NCI-H748 (cell line): ENCODE data around the gene ZNF407.

Experiments
- DNase-seq: peaks from one replicate; lab custom pipeline; 2025; ENCODE audit not compliant: unreplicated experiment; lab: John Stamatoyannopoulos, UW

ZNF407 gene

DNA sequence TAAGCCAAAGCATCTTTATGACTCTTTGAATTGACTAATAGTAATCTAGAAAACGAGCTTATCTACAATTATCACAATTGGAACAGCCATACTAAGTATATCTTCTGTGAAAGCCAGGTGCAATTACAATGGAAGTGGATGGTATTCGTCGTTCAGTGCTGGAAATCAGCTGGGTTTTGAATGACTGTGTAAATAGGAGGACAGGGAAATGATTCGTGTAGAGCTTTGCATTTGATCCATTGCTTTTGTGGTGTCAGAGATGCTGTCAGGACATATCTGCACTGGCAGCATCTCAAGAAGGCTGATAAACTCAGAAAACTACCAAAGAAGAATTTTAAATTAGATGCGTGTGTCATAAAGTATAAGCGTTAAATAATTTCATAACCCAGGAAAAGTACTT is 187.1 kb downstream of the ZNF407 start:
- DNase-seq, result peak; percentile 90

DNA sequence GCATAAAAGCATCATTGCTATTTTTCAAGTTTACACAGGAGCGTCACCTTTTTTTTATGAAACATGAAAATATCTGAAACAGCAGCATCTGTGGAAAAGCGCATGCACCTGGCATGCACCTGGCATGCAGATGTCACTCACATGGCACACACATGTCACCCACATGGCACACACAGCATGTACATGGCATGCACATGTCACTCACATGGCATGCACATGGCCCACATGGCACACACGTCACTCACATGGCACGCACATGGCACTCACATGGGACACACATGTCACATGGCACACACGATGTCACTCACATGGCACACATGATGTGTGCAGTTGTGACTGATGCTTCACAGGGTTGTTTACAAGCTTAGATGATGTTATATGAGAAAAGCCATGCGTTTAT is 188.0 kb downstream of the ZNF407 start:
- no peak for DNase-seq

DNA sequence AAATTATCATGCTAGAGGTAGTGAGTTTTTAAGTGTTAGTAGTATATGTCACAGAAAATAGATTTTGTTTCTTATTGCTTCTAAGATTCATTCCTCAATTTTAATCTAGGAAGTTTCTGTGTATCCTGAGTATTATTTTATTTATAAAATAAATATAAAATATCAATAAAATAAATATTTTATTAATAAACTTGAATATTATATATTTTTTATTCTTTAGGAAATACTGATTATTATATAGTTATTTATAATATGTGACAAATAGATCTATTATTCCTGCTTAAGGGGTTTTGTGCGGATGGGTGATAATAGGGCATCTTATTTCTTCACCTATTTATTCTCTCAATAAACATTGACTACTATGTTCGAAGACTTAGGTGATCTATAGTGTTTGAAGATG is 191.0 kb downstream of the ZNF407 start:
- no peak for DNase-seq

DNA sequence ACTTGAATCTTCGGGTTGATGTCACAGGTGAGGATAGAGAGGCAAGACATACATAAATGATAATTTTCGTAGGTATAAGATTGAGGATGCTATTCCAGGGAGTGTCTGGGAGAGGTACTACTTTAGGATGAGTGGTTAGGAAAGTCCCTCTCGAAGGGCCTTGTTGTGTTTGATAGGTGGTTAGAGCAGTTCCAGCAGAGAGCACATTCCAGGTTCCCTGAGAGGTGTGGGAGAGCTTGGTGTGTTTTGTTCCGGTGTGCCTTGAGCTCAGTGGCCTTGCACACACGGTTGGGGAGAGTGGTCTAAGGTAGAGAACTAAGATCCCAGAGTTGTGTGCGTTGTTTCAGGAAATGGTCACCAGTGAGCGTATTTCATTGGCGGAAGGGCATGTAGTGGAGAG is 191.4 kb downstream of the ZNF407 start:
- no peak for DNase-seq

DNA sequence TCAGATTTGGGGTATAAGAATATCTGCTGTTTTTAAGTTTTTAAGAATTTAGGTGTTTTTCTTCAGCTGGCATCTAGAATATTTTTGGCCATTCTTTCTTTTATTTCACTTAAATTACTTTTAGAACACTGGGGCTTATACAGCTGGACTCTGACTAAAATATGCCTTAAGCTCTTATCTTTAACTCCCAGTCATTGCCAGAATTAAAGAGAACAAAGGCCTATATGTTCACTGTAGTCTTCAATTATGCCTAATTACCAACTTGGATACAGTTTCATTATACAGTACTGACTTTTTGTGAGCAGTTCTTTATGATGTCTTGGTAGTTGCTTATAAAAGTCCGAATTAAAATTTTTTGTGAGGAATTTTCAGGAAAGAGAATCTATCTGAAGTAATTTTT is 192.8 kb downstream of the ZNF407 start:
- DNase-seq, result no peak

DNA sequence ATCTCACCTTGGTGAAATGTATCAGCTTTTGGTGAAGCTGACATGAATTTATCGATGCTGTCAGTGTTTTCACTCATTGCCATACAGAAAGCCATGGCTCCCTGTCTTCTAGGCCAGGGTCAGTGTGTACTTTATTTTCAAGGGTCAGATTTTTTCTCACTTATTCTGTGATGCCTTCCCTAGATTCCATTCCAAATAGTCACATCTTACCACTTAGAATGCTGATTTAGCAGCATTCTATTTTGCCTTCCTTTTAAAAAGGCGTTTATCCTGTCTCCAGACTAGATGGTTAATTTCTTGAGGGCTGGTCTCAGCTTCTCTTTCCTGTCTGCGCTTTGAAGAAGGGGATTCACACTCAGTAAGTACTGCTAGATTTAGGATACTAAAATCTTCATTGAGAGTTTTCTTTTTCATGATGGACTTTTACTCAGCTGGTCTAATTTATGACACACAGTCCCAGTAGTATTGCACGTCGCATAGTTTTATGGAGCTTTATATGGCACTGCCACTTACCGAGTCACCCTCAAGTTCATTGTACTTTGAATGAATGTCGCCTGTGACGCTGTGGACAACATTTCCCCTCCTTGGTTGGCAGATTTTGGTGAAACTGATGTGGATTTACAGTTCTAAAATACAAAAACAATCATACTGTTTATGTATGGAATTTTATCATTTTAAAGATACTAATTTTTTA is 194.0 kb downstream of the ZNF407 start:
- no peak for DNase-seq

DNA sequence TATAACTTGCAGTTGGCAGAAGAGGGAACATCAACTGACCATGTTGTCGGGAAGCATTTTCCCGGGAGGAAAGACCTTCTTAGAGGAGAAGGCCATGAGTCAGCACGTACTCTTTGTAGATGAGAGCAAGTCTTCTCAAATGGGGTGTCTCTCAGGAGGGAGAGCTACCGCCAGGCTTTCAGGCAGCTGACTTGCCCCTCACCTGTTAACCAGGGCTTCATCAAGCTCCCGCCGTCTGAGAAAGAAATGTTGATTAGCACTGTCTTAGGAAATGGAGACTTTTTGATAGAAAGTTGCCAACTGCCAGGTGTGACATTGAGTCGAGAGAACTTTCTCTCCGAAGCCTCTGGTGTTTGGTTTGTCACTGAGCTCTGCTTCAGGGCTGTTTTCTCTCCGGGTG is 196.1 kb downstream of the ZNF407 start:
- no peak for DNase-seq

DNA sequence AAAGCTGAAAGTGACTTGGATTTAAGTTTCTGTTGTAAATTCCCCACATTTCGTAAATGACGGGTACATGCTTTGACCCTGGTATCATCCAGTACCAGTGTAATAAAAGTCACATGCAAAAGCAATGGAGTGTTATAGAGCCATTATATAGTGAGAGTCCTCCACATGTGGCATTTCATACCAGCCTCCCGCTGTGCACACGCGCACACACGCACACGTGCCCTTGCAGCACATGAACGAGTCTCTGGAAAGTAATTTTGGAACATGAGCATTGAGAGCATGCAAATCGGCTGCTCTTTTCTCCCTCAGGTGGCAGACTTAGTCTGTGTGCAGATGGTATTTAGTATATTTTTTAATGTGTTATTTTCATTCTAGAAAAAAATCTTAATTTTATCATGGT is 198.1 kb downstream of the ZNF407 start:
- no peak for DNase-seq

DNA sequence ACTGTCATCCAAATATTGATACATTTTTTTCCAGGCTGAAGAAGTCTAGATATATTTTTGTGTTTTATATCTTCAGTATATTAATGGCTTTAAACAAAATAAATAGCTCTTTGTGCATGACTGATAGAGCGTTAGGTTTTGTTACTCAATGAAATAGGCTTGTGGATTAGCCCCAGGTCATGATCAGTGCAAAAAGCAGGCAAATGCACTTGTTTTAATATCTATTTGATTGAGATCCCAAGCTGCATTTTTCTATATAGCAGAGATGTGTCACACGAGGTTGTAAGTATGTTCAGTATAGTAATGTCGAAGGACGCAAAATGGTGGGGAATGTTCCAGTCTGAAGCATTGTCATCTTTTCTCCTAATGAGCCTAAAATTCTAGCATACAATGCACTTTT is 198.5 kb downstream of the ZNF407 start:
- DNase-seq, result no peak

DNA sequence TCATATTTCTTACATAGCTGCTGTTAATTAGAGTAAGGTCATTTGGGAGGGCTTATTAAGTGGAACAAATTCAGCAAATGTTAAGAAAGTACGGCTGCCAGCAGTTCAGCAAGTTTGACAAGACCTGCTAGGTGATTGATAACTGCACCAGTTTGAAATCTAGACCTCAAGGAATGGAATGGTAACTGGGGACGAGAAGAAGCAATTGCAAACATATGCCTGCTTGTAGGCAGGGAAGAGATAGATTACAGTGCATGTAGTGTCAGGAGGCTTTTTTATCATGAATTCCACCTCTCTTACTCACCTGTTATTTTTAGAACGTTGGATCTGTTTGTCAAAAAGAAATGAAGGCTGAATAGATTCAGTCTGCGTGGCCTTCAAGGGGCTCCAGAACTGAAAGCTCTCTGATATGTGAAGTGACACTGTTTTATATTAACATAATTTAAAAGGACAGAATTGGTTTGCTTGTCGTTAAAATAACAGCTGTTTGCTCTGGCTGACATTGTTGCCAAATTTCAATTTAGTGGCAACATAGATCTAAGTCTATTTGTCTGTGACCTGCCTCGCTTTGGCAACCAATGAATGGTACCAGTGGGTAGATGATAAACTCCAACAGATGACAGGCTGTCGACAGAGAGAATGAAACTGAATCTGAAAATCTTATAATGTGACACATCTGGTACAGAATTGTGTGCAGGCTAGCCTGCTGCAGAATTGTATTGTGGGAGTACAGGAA is 199.3 kb downstream of the ZNF407 start:
- DNase-seq, result no peak

DNA sequence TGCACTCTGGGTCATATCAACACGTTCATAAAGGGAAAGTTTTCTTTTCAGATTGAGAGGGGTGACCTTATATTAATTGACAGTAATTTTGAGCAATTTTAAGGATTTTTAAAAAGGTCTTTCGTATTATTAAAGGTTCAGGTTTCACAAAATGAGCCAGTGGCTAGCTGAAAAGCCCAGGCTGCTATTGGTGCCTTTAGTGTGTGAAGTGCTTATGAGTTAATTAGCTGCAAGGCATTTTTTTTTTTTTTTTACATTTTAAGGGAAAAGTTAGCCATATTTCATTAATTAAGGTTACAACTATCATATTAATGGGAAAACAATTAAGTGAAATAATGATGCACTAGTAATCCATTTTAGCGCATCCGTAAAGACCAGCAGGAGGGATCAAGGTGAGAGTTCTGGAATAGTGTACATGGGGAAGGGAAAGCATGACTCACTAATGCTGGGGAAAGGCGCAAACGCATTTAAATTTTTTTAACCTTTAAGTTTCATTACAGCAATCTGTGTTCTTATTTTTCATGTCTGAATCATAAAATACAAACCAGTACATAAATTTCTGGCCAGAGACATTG is 200.0 kb downstream of the ZNF407 start:
- DNase-seq, result no peak

DNA sequence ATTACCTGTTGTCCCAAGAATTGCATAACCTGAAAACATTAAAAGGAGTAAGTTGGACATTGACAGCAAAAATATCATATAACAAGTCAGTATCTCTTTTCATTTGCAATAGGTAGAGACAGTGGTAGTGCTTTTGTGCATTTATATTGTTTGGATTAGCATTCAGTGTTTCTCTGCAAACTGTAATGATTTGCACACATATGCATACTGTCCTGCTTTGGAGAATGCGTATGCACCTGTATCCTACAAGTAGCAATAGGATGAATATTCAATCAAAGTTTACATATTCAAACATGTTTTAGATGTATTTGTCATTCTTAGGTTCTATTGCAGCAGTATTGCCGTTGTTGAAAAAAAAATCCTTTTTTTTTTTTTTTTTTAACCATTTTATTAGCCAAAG is 201.9 kb downstream of the ZNF407 start:
- no peak for DNase-seq

DNA sequence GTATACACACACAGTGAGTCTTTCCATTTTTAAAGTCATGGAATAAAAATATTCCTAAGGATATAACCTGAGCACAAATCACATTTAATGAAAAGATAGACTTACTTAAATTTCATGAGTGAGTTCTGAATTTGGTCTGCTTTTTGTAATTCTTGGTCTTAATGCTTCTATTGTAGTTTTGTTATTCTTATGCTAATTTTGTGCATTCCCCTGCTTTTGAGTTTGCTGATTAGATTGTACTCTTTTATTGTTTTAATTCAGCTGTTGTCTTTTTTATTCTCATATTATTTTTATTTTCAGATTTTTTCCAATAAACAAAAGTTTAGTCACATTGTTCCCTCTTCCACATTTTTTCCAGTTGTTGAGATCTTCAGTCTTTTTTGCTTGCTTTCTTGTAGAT is 202.4 kb downstream of the ZNF407 start:
- no peak for DNase-seq

DNA sequence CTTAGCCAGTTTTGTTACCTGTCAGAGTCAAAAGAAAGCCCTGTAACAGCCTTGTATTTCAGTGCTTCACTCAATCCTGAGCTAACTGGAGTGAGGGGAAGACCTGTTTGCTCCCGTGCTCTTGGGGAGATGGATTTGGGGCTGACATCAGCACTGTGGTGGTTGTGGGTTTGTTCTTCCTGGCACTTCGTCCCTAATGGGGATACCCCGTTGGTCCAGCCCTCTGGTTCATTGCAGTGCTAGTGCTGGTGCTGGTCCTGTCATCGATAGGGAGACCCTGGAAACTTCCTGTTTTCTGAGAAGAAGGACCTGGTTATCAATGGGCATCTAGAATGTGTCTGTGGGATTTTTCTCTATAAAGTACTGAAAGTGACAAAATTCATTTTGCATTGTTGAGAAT is 205.4 kb downstream of the ZNF407 start:
- DNase-seq, result no peak

DNA sequence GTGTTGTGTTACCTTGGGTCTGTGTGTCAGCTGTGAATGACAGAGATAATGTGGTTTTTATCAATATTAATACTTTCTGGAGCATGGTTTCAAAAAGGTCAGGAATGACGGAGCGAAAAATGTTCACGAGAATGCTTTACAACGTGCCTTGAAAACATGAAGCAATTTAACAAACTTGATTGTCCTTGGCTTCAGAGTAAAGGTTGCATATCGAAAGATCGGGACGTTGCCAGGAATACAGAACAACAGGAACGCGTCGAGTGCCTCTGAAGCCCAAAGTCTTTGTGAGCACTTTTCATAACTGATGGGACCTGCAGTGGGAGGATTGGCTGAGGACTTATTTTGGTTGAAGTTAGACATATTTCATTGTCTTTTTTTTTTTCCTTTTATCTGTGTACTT is 206.1 kb downstream of the ZNF407 start:
- no peak for DNase-seq

DNA sequence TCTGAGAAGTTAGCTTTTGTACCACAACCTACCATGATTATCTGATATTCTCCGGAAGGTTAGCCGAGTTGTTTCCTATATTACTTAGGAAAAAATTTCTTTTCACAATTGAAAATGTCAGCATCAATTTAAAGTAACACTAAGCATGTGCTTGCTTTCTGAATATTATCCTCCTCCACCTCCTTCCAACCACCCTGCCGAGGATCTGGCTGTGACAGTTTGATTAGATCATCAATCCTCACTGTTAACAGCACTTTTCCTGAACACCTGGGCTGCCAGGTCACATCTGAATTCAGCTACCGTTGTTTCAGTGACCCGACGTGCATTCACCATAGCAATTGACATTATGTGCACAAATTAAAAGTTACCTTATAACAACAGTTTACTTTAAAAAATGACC is 207.0 kb downstream of the ZNF407 start:
- peak; percentile 86 for DNase-seq

DNA sequence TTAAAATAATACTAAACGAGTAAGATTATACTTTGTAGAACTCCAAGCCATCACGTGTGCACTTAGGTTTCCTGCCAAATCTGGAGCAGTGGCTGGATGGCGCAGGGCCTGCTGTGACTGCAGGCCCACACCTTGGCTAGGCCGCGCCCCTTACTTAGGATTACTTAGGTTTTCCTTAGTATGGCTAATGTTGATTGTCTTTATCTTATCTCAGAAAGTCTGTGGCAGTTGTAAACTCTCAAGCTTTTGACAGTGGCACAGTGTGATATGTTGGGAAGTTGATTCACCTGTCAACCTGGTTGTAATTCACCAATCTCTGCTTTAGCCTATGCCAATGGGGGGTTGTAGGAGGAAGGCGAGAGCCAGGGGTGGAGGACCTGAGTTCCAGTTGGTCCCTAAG is 208.4 kb downstream of the ZNF407 start:
- DNase-seq, result no peak

DNA sequence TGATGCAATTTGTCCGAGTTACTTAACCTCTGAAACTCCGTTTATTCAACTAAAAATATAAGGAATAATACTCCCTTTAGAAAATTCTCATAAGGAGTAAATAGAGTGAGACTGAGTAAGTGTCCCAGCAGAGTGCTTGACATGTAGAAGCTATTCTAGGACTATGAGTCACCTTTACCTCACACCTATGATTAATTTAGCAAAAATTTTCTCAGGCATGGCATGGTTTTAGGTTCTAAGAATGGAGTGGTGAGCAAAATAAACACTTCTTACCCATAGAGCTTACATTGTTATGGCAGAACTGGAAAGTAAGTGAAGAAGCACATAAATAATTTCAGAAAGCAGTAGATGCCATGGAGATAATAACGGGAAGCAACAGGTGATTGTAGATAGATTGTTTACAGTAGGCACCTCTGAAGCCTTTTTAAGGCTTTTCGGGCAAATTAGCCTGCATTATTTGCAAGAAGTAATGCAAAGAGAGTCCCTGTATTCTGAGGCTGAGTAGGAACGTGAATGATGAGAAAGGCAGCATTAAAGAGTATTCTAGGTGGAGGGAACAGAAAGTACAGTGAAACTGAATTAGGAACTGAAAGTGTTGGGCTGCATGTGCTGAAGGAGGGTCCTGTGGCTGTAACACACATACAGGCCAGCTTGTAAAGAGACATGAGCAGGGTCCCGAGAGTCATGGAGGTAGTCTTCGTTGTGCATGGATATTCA is 209.2 kb downstream of the ZNF407 start:
- peak; percentile 27 for DNase-seq

DNA sequence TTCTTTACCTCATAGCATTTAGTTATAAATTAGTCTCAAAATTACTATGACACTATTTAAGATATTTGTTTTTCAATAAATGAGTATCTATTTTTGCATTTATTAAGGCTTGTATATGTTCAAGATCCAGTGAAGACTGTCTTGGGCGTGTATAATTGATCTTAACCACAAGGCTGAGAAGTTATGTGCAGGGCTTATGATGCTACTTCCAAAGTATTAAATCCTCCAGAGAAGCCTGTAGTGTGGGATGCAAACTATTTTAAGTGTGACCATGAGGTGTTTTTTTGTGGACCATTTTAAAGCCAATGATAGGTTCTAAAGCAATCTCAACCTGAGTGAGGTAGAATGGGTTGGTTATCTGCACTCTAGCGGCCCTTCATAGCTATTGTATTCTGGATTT is 219.9 kb downstream of the ZNF407 start:
- no peak for DNase-seq

DNA sequence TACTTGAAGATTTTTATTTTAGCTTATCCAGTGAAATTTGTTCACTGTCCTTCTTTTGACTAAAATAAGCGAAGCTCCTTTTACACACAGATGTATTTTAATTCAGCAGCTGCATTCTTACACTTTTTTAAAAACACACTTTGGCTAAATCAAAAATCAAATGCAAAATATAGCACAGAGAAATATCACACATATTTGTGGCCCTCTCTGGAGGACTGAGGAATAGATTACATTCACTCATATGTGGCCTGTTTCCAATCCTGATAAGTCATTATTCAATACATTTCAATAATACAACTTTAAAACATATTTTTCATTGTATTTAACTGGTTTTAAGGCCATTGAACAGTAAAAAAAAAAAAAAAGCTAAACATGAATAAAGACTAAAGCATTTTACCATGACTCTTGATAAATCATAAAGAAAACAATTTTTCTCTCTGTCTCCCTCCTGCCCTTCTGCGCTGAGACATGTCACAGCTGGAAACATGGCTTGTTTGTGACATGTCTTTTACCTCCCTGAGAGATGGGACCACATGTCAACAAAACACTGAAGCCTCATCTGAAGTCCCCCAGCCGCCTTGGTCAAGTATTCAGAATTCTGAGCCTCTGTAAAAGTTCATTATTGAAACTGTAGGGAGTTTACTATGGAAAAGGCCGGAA is 221.0 kb downstream of the ZNF407 start:
- DNase-seq, result no peak

DNA sequence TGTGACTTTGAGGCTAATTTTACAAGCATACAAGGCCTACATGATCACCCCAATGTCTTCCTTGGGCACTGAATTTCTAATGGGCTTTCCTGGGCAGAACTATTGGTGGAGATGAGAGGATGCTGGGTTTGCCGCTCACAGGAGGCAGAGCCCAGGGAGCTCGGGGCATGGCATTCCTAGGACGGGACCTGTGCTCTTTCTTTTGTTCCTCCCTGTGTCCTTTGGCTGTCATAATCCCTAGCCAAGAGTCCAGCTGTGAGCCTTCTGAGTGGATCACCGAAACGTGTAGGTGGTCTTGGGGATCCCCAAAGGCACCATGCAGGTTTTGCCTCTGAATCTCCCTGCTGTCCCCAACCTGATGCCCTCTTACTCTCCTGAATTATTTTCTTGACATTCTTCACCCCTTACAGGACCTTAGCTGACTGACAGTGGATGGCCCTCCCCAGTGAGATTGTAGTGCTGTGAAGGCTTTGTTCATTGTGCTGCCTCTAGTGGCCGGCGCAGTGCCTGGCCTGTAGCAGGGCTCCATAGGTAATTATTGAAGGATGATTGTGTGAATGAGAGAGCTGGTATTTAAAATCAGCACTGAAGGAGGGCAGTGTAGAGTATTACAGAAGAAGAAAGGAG is 221.9 kb downstream of the ZNF407 start:
- DNase-seq, result peak; percentile 28
